ENCODE data around the gene RAB3D.
A peak's percentile ranks its signal among the peaks of the same experiment; 100 is the strongest.
"Not testable (repeated sequence)": the region's sequence is repeated elsewhere in the genome, so short reads cannot be mapped to it uniquely, and the experiment has no call there.

RAB3D gene

GRCh38 chr19:11365557-11366117 is 26.2 kb upstream of the RAB3D start:
- no peak for DNase-seq

DNA sequence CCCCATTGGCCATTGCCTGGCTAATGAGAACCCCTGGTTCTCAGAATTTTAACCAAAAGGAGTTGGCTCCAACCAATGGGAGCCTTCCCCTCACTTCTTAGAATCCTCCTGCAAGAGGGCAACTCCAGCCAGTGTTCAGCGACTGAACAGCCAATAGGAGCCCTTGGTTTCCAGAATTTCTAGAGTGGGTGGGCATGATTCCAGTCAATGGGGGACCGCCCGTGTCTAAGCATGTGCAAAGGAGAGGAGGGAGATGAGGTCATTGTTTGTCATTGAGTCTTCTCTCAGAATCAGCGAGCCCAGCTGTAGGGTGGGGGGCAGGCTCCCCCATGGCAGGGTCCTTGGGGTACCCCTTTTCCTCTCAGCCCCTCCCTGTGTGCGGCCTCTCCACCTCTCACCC is 25.5 kb upstream of the RAB3D start:
- no peak for DNase-seq

GRCh38 chr19:11364296-11364904 is 24.9 kb upstream of the RAB3D start:
- no peak for DNase-seq

GRCh38 chr19:11363881-11364280 is 24.4 kb upstream of the RAB3D start:
- DNase-seq = no peak

GRCh38 chr19:11361771-11362731 is 22.6 kb upstream of the RAB3D start:
- no peak for DNase-seq

- DNase-seq = peak; percentile 23
Measured at GRCh38 chr19:11361037-11361770, 21.7 kb upstream of the RAB3D start.

GRCh38 chr19:11359421-11359820 is 20.0 kb upstream of the RAB3D start:
- no peak for DNase-seq

DNA sequence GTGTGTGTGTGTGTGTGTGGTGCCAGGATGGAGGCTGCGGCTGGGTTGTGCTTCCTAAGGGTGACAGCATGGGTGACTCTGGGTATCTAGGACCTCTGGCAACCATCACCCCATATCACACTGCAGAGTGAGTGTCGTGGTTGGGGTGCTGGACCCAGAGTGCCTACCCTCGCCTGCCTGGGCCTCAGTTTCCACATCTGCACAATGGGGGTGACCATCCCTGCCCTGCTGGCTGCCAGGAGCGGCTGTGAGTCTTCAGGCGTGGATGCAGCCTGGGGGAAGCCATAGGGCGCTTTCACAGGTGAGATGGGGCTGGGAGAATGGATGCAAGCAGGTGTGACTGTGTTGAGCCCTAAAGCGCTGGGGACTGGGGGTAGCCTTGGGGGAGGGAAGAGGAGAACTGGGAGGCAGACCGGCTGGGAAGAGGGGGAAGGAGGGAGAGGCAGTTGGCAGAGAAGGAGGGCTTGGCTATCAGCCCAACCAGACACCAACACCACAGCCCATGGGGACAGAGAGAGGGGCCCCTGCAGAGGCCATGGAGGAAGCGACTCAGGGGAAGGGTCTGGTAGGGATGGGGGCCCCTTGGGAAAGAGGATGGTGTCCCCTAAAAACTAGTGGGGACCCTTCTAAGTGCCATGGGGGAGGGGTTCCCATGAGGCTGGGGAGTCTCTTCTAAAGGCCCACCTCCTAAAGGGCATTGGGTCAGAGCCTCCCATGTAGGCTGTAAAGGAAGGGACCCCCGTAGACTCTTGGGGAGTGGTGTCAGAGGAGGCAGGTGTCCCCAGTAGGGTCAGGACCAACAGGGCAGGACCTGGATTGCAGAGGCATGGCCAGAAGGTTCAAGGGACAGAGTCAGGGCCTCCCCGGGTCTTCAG is 17.5 kb upstream of the RAB3D start:
- no peak for DNase-seq

DNA sequence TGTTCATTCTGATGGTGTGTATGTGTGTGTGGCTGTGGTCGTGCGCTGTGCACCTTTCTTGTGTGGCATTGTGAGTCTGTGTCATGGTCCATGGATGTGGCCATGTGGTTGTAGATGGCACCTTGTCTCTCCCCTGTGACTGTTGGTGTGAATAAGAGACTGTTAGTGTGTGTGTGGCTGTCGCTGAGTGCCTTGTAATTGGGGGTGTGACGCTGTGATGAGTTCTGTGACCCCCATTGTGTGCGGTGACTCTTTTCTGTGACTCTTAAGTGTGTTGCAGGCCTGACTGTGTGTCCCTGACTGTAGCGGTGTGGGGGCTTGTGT is 16.6 kb upstream of the RAB3D start:
- DNase-seq = no peak

- DNase-seq = peak; percentile 90
Measured at GRCh38 chr19:11355160-11356073, 16.0 kb upstream of the RAB3D start, which contains the start of gene PLPPR2. PLPPR2 (plus strand) TSS chr19:11355432; CDS start chr19:11357674, 2,242 bp downstream.

DNA sequence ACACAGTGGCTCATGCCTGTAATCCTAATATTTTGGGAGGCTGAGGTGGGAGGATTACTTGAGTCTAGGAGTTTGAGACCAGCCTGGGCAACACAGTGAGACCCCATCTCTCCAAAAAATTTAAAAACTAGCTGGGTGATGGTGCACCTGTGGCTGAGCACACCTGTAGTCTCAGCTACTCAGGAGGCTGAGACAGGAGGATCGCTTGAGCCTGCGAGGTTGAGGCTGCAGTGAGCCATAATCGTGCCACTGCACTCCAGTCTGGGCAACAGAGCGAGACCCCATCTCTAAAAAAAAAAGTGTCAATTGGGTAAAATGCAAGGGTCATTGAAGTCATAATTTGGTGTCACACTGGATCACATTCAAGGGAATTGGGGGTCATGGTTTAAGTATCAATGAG is 14.6 kb upstream of the RAB3D start:
- DNase-seq = not testable (repeated sequence)

DNA sequence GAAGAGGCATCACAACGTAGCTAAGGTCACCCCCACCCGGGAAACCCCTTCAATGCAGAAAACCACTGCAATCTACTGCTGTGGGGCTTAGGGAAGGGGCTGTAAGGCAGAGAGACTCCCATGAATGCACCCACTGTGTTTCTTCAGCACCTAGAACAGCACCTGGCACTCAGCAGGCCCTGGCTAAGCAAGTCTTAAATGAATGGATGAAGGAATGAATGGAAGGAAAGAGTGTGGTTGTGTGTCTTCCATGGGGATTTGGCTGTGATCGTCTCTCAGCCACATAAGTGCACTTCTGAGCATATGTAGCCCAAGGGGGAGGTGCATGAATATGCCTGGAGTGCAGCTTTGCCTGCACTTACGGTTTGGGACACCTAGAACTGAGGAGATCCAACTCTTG is 9.7 kb upstream of the RAB3D start:
- no peak for DNase-seq

GRCh38 chr19:11347546-11348039 is 8.1 kb upstream of the RAB3D start:
- DNase-seq = no peak

DNA sequence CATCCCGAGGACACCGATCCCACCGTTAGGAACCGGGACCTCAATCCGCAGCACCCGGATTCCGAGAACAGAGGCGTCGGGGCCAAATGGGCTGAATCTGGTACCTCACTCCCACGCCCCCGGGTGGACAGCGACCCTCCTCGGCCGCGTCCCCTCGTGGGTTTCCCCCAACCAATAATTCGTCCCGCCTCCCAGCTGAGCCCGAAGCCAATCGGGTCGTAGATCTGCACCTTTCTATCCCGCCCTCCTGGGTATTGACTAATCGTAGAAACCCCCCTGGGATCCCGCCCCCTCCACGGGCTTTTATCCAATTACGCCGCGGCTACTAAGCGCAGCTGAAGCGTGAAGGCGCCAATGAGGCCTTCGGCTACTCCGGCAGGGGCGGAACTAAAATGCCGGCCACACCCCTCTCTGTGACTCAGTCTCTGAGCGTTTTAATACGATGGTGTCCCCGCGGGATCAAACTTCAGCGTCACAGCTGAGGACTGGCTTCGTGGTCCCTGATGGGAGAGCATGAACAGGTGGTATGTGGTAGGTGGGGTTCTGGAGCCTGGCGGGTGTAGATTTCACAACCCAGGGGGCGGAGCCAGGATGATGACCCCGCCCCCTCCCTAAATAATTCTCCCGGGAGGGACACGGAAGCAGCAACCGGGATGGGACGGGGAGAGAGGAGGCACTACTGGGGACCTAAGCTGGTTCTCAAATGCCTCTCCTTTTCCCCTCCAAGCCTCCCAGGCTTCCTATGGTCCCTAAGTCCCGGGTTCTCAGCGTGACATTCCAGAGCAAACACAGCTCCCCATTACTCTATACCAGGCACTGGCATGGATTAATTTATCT is 6.9 kb upstream of the RAB3D start, which contains the start of the genes CCDC159 and TMEM205:
TSS of gene CCDC159 (plus strand) at position 416 of the 837 bp plus-strand sequence. CDS start at position 504, 88 bp downstream.
TSS of gene TMEM205 (minus strand) at position 165 of the 837 bp plus-strand sequence. CDS start 649 bp downstream, outside the sequence.
- peak; percentile 99 for DNase-seq

GRCh38 chr19:11345122-11345803 is 5.8 kb upstream of the RAB3D start:
- DNase-seq = no peak

GRCh38 chr19:11342429-11342828 is 3.0 kb upstream of the RAB3D start:
- no peak for DNase-seq

DNA sequence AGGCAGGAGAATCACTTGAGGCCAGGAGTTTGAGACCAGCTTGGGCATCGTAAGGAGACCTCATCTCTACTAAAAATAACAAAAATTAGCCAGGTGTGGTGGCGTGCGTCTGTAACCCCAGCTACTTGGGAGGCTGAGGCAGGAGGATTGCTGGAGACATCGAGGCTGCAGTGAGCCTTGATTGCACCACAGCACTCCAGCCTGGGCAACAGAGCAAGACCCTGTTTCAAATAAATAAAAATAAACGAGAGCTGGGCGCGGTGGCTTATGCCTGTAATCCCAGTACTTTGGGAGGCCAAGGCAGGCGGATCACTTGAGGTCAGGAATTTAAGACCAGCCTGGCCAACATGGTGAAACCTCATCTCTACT is 626 bp upstream of the RAB3D start:
- DNase-seq = not testable (repeated sequence)

DNA sequence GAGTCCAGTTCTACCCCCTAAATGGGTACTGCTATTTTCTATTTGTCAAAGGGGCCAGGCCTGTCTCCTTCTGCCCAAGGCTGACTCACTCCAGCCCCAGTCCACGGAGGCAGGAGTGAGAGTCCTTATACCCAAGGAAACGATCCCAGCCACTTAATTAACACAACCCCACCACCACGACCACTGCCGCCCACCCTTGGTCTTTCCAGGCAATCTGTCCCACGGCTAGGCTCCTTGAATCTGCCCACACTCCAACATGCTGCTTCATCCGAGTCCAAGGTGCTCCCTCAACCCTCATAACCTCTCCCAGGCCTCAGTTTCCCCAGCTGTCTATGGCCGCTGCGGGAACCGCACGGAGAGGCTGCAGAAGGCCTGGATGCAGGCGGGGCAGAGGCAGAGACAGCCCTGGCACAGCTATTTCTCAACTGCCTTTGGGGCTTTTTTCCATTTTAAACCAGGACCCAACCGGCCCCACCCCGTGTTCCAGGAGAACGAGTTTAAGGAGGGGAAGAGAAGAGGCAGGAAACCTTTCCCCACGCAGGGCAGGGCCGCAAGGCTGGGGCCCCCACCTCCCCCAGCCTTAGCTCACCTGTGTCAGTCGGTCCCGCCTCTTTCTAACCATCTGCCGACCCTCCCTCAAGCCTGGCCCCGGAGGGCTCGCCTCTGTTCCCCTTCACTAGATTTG is 746 bp downstream of the RAB3D start:
- DNase-seq = no peak
